Measurements from ENCODE around the gene SLC26A11.
"Not testable (repeated sequence)": the region's sequence is repeated elsewhere in the genome, so short reads cannot be mapped to it uniquely, and the experiment has no call there.

The SLC26A11 gene

GRCh38 chr17:80260791-80261158 is 40.5 kb downstream of the SLC26A11 start, which contains the start of gene RNF213:
Gene RNF213, plus strand, starts transcription at chr17:80260852. Its CDS starts 2,830 bp downstream, at chr17:80263682.
- no peak for DNase-seq (ENCODE audit: low read depth, low spot score)

- DNase-seq (ENCODE audit: low read depth, low spot score), result no peak
Observed at GRCh38 chr17:80261159-80261894, 41.1 kb downstream of the SLC26A11 start.

- no peak for DNase-seq (ENCODE audit: low read depth, low spot score)
Observed at GRCh38 chr17:80261895-80262279, 41.7 kb downstream of the SLC26A11 start.

- no peak for DNase-seq (ENCODE audit: low read depth, low spot score)
Observed at GRCh38 chr17:80262291-80262690, 42.1 kb downstream of the SLC26A11 start.

GRCh38 chr17:80262775-80263244 is 42.6 kb downstream of the SLC26A11 start:
- DNase-seq (ENCODE audit: low read depth, low spot score), result no peak

- DNase-seq (ENCODE audit: low read depth, low spot score), result peak; percentile 83
Observed at GRCh38 chr17:80263253-80264204, 43.3 kb downstream of the SLC26A11 start.

GRCh38 chr17:80264205-80265075 is 44.2 kb downstream of the SLC26A11 start:
- no peak for DNase-seq (ENCODE audit: low read depth, low spot score)

GRCh38 chr17:80265205-80266068 is 45.2 kb downstream of the SLC26A11 start:
- no peak for DNase-seq (ENCODE audit: low read depth, low spot score)

- DNase-seq (ENCODE audit: low read depth, low spot score), result no peak
Observed at GRCh38 chr17:80267391-80267790, 47.2 kb downstream of the SLC26A11 start.

GRCh38 chr17:80268427-80268826 is 48.2 kb downstream of the SLC26A11 start:
- DNase-seq (ENCODE audit: low read depth, low spot score), result no peak

- no peak for DNase-seq (ENCODE audit: low read depth, low spot score)
Observed at GRCh38 chr17:80269405-80269807, 49.2 kb downstream of the SLC26A11 start.

GRCh38 chr17:80270104-80270503 is 49.9 kb downstream of the SLC26A11 start:
- DNase-seq (ENCODE audit: low read depth, low spot score), result no peak

- no peak for DNase-seq (ENCODE audit: low read depth, low spot score)
Observed at GRCh38 chr17:80270836-80271235, 50.6 kb downstream of the SLC26A11 start.

GRCh38 chr17:80272366-80272765 is 52.1 kb downstream of the SLC26A11 start:
- no peak for DNase-seq (ENCODE audit: low read depth, low spot score)

- DNase-seq (ENCODE audit: low read depth, low spot score), result no peak
Observed at GRCh38 chr17:80274331-80274730, 54.1 kb downstream of the SLC26A11 start.

- DNase-seq (ENCODE audit: low read depth, low spot score), result no peak
Observed at GRCh38 chr17:80274871-80275449, 54.7 kb downstream of the SLC26A11 start.

GRCh38 chr17:80275857-80276256 is 55.6 kb downstream of the SLC26A11 start:
- not testable (repeated sequence) for DNase-seq (ENCODE audit: low read depth, low spot score)

- DNase-seq (ENCODE audit: low read depth, low spot score), result peak; percentile 18
Observed at GRCh38 chr17:80277751-80278671, 57.8 kb downstream of the SLC26A11 start.

- DNase-seq (ENCODE audit: low read depth, low spot score), result peak; percentile 63
Observed at GRCh38 chr17:80279895-80280294, 59.7 kb downstream of the SLC26A11 start.
